BLaER1 (cell line): ENCODE measurements around the gene FCSK.

Experiments used
- H3K27ac ChIP-seq: shearing (Covaris generic); formaldehyde crosslinking; 2 replicates; pipeline ENCODE4 v1.8.1; 2022
- H3K27me3 ChIP-seq: shearing (Covaris generic); formaldehyde crosslinking; 2 replicates; pipeline ENCODE4 v1.8.1; 2022
- H3K36me3 ChIP-seq: shearing (Covaris generic); formaldehyde crosslinking; 2 replicates; pipeline ENCODE4 v1.8.1; 2022
- H3K4me1 ChIP-seq: shearing (Covaris generic); formaldehyde crosslinking; 2 replicates; pipeline ENCODE4 v1.8.1; 2022
- H3K4me2 ChIP-seq: shearing (Covaris generic); formaldehyde crosslinking; 2 replicates; pipeline ENCODE4 v1.8.1; 2022
- H3K4me3 ChIP-seq: shearing (Covaris generic); formaldehyde crosslinking; 2 replicates; pipeline ENCODE4 v1.8.1; 2022
- H3K9ac ChIP-seq: shearing (Covaris generic); formaldehyde crosslinking; 2 replicates; pipeline ENCODE4 v1.8.1; 2022
- H3K9me3 ChIP-seq: shearing (Covaris generic); formaldehyde crosslinking; 2 replicates; pipeline ENCODE4 v1.8.1; 2022
- H4K20me1 ChIP-seq: shearing (Covaris generic); formaldehyde crosslinking; 2 replicates; pipeline ENCODE4 v1.8.1; 2022
- Cebpa-rat ChIP-seq: shearing (Covaris generic); IDR thresholded peaks from 2 replicates; pipeline ENCODE4 v1.8.1; 2022

The FCSK gene

DNA sequence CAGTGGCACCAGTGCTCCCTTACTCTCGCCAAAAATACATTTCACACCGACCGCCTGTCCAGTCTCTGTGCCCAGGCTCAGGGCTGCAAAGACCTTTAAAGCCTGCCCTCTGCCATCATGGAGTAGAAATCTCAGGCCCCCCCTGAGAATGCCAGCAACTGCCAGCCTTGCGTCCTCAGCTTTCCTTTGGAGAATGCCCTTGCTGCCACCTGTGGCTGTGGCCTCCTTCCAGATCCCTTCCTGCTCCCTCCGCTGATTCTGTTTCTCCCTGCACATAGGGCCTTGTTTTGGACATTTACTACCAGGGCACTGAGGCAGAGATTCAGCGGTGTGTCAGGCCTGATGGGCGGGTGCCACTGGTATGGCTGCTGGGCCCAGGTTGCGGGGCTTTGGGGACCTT lies 13.2 kb downstream of the FCSK start:
- no peaks in the 10 kb centered on the region for H3K27me3 ChIP-seq
- no peak overlapping the region for H3K4me2 ChIP-seq
- peaks cover 7% of the 10 kb centered on the region for H3K4me1 ChIP-seq
- peaks cover 4% of the 10 kb centered on the region for H4K20me1 ChIP-seq
- peaks cover 28% of the 10 kb centered on the region for H3K36me3 ChIP-seq
- no peak overlapping the region for H3K9ac ChIP-seq
- H3K9me3 ChIP-seq, result no peaks in the 10 kb centered on the region
- H3K27ac ChIP-seq, result no peak overlapping the region
- TF ChIP-seq Cebpa-rat, result no peak
- no peak overlapping the region for H3K4me3 ChIP-seq

DNA sequence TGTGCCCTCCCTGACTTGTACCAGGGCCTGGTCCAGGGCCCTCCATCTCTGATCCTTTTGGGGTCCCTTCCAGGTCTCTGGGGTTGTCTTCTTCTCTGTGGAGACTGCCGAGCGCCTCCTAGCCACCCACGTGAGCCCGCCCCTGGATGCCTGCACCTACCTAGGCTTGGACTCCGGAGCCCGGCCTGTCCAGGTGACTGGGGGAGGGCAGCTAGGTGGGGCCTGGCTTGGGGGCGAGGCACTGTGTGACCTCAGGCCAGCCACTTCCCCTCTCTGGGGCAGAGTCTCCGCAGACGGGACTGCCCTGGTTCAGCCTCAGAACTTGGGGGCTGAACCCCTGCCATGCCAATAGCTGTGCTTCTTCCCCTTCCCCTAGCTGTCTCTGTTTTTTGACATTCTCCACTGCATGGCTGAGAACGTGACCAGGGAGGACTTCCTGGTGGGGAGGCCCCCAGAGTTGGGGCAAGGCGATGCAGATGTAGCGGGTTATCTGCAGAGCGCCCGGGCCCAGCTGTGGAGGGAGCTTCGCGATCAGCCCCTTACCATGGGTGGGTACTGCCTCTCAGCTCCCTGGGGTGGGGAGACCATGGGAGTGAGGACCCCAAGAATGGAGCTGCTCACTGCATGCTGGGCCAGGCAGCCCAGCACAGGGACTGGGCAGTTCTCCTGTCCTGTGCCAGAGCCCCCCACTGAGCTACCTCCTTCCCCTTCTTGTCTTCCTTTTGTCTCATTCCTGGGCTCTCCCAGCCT lies 14.6 kb downstream of the FCSK start:
- H3K27me3 ChIP-seq, result no peaks in the 10 kb centered on the region
- no peak overlapping the region for H3K27ac ChIP-seq
- H3K9me3 ChIP-seq, result no peaks in the 10 kb centered on the region
- H3K9ac ChIP-seq, result no peak overlapping the region
- H3K4me1 ChIP-seq, result peaks cover 21% of the 10 kb centered on the region
- TF ChIP-seq Cebpa-rat, result no peak
- no peak overlapping the region for H3K4me2 ChIP-seq
- peaks cover 19% of the 10 kb centered on the region for H3K36me3 ChIP-seq
- peaks cover 11% of the 10 kb centered on the region for H4K20me1 ChIP-seq
- no peak overlapping the region for H3K4me3 ChIP-seq

DNA sequence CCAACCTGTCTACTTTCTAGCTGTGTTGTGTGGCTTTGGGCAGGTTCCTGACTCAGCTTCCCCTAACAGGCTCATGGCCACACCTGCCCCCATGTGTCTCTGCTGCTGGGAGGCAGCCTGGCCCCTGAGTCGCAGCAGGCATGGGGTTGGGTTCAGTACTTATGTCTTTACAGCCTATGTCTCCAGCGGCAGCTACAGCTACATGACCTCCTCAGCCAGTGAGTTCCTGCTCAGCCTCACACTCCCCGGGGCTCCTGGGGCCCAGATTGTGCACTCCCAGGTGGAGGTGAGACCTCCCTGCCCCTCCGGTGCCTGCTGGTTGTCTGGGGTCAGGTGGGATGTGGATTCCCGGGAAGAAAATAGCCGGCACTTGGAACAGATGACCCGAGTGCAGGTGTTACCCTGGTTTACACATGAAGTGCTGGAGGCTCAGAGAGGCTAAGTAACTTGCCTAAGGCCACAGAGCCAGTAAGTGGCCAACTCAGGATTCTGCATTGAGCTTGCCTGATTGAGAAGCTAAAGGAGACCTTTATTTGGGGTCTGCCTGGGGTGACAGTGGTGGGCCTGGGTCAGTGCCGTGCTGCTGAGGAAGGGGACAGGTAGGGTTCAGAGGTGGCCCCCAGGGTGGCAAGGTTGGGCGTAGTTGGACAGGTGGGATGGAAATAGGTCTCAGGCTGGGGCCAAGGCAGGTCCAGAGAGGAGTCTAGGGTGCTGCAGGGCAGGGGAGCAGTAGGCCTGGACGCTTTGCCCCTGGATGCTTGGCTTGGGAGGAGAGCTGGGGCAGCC lies 15.9 kb downstream of the FCSK start:
- no peak overlapping the region for H3K4me2 ChIP-seq
- H3K9me3 ChIP-seq, result no peaks in the 10 kb centered on the region
- H3K27me3 ChIP-seq, result no peaks in the 10 kb centered on the region
- peaks cover 22% of the 10 kb centered on the region for H3K4me1 ChIP-seq
- H4K20me1 ChIP-seq, result peaks cover 11% of the 10 kb centered on the region
- peaks cover 20% of the 10 kb centered on the region; the same call in 1 of the 2 replicates for H3K36me3 ChIP-seq
- H3K27ac ChIP-seq, result no peak overlapping the region
- H3K4me3 ChIP-seq, result no peak overlapping the region
- TF ChIP-seq Cebpa-rat, result no peak
- no peak overlapping the region for H3K9ac ChIP-seq

DNA sequence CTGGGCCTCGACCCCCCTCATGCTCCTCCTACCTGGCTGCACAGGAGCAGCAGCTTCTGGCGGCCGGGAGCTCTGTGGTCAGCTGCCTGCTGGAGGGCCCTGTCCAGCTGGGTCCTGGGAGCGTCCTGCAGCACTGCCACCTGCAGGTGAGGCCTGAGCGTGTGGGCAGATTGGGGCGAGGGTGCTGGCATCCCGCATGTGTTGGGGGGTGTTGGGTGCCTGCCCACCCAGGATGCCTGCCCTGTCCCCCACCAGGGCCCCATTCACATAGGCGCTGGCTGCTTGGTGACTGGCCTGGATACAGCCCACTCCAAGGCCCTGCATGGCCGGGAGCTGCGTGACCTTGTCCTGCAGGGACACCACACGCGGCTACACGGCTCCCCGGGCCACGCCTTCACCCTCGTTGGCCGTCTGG lies 16.5 kb downstream of the FCSK start:
- no peaks in the 10 kb centered on the region for H3K9me3 ChIP-seq
- no peak overlapping the region for H3K27ac ChIP-seq
- peaks cover 22% of the 10 kb centered on the region for H3K4me1 ChIP-seq
- H3K36me3 ChIP-seq, result peaks cover 24% of the 10 kb centered on the region; the same call in 1 of the 2 replicates
- H3K4me3 ChIP-seq, result no peak overlapping the region
- H4K20me1 ChIP-seq, result peaks cover 11% of the 10 kb centered on the region
- TF ChIP-seq Cebpa-rat, result no peak
- H3K27me3 ChIP-seq, result no peaks in the 10 kb centered on the region
- no peak overlapping the region for H3K4me2 ChIP-seq
- no peak overlapping the region for H3K9ac ChIP-seq

DNA sequence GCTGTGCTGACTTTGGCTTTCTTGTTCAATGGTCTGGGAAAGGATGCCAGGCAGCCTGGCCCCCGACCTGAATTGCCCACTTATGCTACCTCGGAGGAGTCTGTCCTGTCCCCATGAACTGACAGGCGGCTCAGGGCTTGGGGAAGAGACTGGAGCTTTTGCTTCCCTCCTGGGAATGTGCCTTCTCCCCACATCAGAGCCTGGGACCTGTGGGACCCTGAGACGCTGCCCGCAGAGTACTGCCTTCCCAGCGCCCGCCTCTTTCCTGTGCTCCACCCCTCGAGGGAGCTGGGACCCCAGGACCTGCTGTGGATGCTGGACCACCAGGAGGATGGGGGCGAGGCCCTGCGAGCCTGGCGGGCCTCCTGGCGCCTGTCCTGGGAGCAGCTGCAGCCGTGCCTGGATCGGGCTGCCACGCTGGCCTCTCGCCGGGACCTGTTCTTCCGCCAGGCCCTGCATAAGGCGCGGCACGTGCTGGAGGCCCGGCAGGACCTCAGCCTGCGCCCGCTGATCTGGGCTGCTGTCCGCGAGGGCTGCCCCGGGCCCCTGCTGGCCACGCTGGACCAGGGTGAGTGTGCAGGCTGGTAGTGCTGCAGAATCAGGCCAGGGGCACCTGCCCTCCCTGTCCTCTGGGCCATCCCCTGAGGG lies 18.5 kb downstream of the FCSK start:
- Histone ChIP-seq H3K4me3 (no peak overlapping the region), H3K27ac (peak overlapping the region; percentile 15; the same call in 1 of the 2 replicates), H3K4me1 (peaks cover 22% of the 10 kb centered on the region), H3K9ac (peak overlapping the region; percentile 43; the same call in 1 of the 2 replicates), H3K4me2 (peak overlapping the region; percentile 73), H3K9me3 (no peaks in the 10 kb centered on the region), H3K36me3 (peaks cover 24% of the 10 kb centered on the region), H4K20me1 (peaks cover 11% of the 10 kb centered on the region), H3K27me3 (no peaks in the 10 kb centered on the region)
- no peak for TF ChIP-seq Cebpa-rat

DNA sequence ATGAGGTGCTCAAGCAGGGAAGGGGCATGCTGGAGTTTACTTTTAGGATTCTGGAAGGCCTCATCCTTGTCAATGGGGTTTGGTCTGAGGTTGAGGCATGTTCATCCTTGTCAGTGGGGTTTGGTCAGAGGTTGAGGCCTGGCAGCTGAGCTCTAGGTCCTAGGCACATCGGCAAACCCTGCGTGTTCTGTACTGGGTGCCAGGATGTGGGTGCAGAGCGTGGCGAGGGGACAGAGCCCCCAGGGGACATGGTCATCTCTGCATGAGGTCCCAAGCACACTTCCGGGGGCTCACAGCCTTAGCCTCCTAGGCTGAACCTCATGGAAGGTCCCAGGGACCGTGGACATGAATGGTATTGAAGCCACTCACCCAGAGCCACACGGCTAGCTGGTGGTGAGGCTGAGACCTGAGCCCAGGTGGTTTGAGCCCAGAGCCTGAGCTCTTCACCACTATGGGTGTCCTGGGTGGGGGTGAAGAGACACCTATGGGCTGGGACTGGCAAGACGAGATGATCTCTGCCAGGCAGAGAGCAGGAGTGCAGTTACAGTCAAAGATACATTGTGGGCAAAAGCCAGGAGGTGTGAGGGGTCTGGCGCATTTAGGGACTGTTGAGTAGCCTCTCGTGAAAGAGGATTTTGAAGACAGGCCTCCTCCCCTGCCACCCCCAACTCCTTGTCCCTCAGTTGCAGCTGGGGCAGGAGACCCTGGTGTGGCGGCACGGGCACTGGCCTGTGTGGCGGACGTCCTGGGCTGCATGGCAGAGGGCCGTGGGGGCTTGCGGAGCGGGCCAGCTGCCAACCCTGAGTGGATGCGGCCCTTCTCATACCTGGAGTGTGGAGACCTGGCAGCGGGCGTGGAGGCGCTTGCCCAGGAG lies 19.3 kb downstream of the FCSK start:
- Histone ChIP-seq H3K27me3 (no peaks in the 10 kb centered on the region), H3K4me3 (no peak overlapping the region), H3K9me3 (no peaks in the 10 kb centered on the region), H3K36me3 (peaks cover 32% of the 10 kb centered on the region), H3K4me2 (peak overlapping the region; percentile 73), H4K20me1 (peaks cover 11% of the 10 kb centered on the region), H3K9ac (no peak overlapping the region), H3K27ac (no peak overlapping the region), H3K4me1 (peaks cover 22% of the 10 kb centered on the region)
- TF ChIP-seq Cebpa-rat, result no peak

DNA sequence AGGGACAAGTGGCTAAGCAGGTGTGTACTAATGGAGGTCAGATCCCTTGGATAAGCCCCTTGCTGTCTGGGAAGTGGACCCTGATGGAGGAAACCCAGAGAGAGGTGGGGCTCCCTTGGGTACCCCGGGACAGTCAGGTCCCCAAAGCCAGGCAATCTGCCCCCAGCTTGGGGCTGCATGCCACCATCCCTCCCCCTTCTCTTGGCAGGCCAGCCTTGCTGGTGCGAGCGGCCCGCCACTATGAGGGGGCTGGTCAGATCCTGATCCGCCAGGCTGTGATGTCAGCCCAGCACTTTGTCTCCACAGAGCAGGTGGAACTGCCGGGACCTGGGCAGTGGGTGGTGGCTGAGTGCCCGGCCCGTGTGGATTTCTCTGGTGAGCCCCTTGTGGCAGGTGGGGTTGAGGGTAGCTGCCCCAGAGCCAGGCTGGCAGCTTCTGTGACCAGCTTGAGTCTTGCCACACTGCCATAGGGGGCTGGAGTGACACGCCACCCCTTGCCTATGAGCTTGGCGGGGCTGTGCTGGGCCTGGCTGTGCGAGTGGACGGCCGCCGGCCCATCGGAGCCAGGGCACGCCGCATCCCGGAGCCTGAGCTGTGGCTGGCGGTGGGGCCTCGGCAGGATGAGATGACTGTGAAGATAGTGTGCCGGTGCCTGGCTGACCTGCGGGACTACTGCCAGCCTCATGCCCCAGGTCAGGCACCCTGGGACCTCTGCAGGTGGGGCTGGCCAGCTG lies 20.1 kb downstream of the FCSK start:
- no peaks in the 10 kb centered on the region for H3K9me3 ChIP-seq
- H3K36me3 ChIP-seq, result peaks cover 40% of the 10 kb centered on the region
- no peak for TF ChIP-seq Cebpa-rat
- H3K9ac ChIP-seq, result no peak overlapping the region
- H3K27ac ChIP-seq, result no peak overlapping the region
- no peak overlapping the region for H3K4me2 ChIP-seq
- peaks cover 11% of the 10 kb centered on the region for H4K20me1 ChIP-seq
- H3K27me3 ChIP-seq, result no peaks in the 10 kb centered on the region
- no peak overlapping the region for H3K4me3 ChIP-seq
- peaks cover 22% of the 10 kb centered on the region for H3K4me1 ChIP-seq

DNA sequence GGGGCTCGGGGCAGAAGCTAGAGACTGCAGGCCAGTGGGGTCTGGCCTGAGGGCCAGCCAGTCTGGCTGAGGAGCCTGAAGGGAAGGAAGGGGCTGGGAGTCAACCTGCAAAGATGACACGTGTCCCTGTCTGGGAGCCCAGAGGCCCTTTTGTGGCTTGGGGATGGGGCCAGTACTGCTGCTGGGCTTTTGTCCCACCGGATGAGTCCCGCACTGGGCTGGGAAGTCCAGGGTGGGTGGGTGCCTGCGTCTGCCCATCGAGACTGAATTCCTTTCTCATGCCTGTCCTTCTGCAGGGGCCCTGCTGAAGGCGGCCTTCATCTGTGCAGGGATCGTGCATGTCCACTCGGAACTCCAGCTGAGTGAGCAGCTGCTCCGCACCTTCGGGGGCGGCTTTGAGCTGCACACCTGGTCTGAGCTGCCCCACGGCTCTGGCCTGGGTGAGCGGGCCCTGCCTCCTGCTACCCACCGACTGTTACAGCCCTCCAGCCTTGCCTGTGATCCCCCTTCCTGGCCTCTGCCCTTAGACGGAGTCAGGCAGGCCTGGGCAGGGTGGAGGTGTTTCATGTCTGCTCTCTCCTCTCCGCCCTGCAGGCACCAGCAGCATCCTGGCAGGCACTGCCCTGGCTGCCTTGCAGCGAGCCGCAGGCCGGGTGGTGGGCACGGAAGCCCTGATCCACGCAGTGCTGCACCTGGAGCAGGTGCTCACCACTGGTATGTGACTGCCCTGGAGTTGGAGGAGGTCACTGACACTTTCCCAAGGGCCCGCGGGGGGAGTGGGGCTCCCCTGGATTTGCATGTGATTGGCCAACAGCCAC lies 20.9 kb downstream of the FCSK start:
- no peaks in the 10 kb centered on the region for H3K27me3 ChIP-seq

More for the DNA sequence above, 20.9 kb downstream of the FCSK start:
- H3K4me1 ChIP-seq, result peaks cover 22% of the 10 kb centered on the region
- H3K4me2 ChIP-seq, result no peak overlapping the region
- no peak overlapping the region for H3K9ac ChIP-seq
- peaks cover 48% of the 10 kb centered on the region for H3K36me3 ChIP-seq
- no peaks in the 10 kb centered on the region for H3K9me3 ChIP-seq
- no peak for TF ChIP-seq Cebpa-rat
- H3K27ac ChIP-seq, result no peak overlapping the region
- H3K4me3 ChIP-seq, result no peak overlapping the region
- peaks cover 11% of the 10 kb centered on the region for H4K20me1 ChIP-seq
